Measurements from ENCODE around the gene CNIH2.
A peak's percentile ranks its signal among the peaks of the same experiment; 100 is the strongest.

DNA sequence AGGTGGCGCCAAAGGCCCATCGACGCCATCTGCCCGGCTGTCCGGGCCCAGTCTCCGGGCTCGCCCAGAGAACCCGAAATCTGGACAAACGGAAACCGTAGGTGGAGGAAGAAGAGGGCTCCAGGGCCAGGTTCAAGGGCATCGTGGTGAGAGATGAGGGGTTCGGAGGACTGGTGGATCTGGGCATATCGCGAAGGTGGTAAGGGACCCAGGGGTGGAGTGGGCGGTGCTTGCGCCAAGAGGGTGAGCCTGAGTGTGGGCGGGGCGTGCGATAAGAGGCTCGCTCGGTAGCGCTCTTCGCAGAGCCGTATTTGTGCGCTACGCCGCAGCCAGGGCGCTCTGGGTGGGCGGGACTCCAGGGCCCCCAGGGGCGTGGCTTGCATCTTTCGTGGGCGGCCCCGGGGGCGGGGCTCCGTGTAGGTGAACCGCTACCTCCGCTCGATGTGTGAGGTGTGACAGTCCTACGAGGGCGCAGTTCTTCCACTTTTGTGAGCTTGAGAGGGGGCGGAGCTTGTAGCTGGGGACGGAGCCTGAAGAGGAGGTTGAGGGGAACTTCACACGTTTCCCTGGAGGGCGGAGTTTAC is 34.1 kb downstream of the CNIH2 start:
- TF ChIP-seq, protein P1, sequence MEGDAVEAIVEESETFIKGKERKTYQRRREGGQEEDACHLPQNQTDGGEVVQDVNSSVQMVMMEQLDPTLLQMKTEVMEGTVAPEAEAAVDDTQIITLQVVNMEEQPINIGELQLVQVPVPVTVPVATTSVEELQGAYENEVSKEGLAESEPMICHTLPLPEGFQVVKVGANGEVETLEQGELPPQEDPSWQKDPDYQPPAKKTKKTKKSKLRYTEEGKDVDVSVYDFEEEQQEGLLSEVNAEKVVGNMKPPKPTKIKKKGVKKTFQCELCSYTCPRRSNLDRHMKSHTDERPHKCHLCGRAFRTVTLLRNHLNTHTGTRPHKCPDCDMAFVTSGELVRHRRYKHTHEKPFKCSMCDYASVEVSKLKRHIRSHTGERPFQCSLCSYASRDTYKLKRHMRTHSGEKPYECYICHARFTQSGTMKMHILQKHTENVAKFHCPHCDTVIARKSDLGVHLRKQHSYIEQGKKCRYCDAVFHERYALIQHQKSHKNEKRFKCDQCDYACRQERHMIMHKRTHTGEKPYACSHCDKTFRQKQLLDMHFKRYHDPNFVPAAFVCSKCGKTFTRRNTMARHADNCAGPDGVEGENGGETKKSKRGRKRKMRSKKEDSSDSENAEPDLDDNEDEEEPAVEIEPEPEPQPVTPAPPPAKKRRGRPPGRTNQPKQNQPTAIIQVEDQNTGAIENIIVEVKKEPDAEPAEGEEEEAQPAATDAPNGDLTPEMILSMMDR (conservative IDR thresholded peaks at IDR 0.05 in 1 of 2, IDR thresholded peaks at IDR 0.05 in 1 of 2; ENCODE audit: low read depth in 1 of 2, low read length in 2 of 2), result peak; percentile 79 to 86
- no peak for TF ChIP-seq EZH2 (IDR thresholded peaks at IDR 0.05; ENCODE audit: low read length, missing control alignments)

Data from fibroblast of lung (primary cell).